NCI-H460 (cell line): ENCODE data around the gene HCN4. TPM values are rescaled to one million over a fixed set of nuclear protein-coding genes. Genes with fewer than 3 reads are reported as not detected.
"Not testable (repeated sequence)": the region's sequence is repeated elsewhere in the genome, so short reads cannot be mapped to it uniquely, and the experiment has no call there.

Source experiments
- DNase-seq: peaks from one replicate; pipeline ENCODE4 v3.0.0-alpha.2; 2016; ENCODE audit warnings: low read depth; ENCODE audit errors: extremely low read depth
- total RNA-seq: library from RNA; depleted of rRNA; stranded (reverse); fragments of >200 nt; shearing (Covaris generic); gene quantifications from 2 replicates; pipeline ENCODE4 v1.2.3, GENCODE V29; 2014

Gene HCN4
- total RNA-seq, 1 experiment from 2014 or later = not detected

DNA sequence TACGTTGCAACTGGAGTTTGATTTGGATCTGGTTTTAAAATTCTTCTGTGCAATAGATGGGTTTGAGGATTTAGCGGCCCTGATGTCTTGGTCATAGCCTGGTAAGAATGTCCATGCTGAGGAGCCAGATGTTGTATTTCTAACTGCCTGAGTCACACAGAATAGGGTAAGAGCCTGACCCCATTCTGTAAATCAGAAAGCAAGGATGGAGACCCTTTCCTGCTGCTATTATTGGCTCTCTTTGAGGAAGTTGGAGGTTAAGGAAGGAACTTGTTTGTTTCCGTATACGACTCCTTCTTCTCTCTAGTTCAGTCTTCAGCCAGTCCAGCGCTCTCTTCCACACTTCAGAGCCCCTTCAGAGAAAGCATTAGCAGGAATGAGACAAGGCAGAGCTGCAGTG is 65.1 kb downstream of the HCN4 start:
- no peak for DNase-seq

DNA sequence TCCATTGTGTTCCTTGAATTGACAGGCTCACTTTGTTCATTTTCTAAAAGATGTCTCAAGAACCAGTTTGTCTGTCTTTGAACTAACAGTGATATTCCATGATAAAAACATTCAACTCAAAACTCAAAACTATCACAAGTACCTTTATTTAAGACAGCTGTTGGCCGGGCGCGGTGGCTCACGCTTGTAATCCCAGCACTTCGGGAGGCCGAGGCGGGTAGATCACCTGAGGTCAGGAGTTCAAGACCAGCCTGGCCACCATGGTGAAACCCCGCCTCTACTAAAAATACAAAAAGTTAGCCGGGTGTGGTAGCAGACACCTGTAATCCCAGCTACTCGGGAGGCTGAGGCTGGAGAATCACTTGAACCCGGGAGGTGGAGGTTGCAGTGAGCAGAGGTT is 68.5 kb downstream of the HCN4 start:
- DNase-seq = not testable (repeated sequence)

- DNase-seq = no peak
Measured at GRCh38 chr15:73298522-73299245, 70.1 kb downstream of the HCN4 start.

DNA sequence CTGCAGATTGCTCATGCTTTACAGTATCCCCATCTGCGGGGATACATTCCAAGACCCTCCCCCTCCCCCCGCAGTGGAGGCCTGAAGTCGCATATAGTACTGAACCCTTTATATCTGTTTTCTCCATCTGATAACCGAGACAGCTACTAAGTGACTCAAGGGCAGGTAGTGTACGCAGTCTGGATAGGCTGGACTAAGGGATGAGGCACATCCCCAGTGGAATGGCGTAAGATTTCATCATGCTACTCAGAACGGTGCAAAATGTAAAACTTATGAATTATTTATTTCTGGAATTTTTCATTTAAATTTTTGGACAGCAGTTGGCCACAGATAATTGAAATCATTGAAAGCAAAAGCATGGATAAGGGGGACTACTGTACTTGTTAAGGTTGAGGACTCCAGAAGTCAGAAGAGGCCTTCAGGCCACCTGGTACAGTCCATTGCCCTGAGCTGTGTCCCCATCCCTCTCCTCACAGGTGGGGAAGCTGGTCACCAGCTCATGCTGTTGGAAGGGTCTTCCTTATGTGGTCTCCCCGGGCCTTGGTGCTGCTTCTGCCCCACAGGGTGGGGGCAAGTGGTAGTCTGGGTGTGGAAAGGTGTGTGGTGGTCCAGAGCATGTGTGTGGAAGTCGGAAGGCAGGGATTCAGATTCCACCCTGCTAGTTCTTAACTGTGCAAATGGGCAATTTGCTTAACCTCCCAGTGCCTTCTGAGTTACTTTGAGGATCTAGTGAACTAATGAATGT is 72.0 kb downstream of the HCN4 start:
- no peak for DNase-seq

DNA sequence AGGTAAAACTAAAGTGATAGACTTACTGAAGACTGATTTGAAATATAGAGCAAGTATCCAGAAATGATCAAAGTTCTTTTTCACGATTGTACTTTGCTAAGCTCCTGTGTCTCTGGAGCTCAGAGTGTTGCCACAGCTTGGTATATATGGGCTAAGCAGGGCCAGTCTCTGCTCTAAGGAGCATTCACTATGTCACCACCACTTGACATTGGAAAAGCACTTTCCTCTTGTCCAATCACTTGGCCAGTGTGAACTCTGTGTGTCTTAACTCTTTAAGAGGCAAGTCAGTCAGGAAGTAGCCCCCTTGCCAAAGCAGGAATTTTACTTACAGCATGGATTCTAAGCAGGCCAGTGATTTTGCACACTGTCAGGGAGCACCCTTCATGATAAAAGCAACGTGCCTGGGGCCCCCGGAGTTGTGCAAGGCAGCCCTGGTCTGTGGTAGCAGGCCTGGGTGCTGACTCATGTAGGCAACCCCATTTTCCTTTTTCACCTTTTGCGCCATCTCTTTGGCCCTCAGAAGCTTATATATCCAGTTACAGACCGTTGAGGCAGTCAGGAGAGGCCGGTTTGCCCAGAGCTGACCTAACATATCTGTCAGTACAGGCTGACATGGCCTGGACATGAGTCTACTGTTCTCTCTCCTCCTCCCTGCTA is 73.0 kb downstream of the HCN4 start:
- DNase-seq = no peak

DNA sequence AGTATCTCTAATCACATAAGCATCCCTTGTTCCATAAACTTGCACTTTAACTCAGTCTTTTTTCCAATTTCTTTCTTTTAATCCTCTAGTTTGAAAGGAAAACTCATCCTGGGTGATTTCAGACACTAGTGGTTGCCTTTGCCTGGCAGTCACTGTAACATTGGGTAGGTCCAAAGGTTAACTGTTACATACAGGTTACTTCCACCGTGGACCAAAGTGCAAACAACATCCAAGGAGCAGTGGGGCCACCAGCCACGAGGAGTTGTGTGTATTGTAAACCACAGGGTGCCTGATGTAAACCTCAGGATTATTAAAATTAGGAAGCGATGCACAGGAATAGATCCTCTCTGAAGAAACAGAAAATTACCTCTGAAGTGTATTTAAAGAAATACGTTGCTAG is 75.0 kb downstream of the HCN4 start:
- DNase-seq = no peak

- DNase-seq = no peak
Measured at GRCh38 chr15:73291441-73291840, 77.3 kb downstream of the HCN4 start.

GRCh38 chr15:73287019-73287418 is 81.7 kb downstream of the HCN4 start:
- DNase-seq = no peak

DNA sequence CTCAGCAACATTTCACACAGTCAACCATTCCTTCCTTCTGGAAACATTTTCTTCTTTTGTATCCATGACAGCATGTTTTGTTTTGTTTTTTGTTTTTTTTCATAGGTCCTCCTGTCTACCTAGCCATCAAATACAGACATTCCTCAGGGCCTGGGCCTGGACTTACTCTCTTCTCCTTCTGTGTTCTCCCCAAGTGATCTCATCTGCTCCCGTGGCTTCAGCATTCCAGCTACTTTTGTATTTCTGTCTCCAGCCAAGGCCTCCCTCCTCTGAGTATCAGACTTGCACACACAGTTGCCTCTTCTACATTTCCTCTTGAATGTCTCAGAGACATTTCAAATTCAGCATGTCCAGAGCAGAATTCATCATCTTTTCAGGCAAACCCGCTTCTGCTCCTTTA is 82.4 kb downstream of the HCN4 start:
- no peak for DNase-seq

GRCh38 chr15:73284090-73284716 is 84.6 kb downstream of the HCN4 start:
- DNase-seq = no peak

- DNase-seq = no peak
Measured at GRCh38 chr15:73283366-73283962, 85.3 kb downstream of the HCN4 start.

DNA sequence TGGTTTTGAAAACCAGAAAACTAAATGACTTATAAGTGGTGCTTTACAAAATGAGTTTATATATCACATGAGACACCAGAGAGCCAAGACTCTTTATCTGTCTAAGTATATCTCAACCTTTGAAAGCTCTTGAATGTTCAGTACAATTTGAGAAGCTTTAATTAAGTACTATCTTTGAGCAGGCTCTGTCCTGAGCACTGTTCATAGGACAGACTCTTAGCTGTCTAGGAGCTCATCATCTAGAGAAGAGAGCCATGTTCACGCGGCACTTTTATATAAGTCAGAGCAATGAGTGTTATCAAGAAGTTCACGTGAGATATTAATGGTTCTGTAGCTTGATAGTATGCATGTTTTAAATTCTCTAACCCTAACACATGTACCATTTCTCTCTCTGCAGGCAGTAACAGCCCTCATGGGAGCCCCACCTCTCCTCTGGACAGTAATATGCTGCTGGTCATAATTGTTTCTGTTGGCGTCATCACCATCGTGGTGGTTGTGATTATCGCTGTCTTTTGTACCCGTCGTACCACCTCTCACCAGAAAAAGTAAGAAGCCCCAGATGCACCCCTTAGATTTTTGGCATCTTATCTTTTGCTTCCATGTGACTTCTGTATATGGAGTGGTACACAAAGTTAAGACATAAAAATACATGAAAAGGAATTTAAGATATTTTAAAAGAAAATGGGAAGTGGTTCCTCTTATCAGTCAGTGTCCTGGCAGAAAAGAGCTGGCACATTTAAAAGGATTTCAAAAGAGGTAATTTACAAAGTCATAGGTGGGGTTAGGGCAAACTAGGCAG is 86.0 kb downstream of the HCN4 start:
- no peak for DNase-seq

- no peak for DNase-seq
Measured at GRCh38 chr15:73275862-73276261, 92.9 kb downstream of the HCN4 start.

GRCh38 chr15:73273181-73274002 is 95.4 kb downstream of the HCN4 start:
- DNase-seq = peak; percentile 60

DNA sequence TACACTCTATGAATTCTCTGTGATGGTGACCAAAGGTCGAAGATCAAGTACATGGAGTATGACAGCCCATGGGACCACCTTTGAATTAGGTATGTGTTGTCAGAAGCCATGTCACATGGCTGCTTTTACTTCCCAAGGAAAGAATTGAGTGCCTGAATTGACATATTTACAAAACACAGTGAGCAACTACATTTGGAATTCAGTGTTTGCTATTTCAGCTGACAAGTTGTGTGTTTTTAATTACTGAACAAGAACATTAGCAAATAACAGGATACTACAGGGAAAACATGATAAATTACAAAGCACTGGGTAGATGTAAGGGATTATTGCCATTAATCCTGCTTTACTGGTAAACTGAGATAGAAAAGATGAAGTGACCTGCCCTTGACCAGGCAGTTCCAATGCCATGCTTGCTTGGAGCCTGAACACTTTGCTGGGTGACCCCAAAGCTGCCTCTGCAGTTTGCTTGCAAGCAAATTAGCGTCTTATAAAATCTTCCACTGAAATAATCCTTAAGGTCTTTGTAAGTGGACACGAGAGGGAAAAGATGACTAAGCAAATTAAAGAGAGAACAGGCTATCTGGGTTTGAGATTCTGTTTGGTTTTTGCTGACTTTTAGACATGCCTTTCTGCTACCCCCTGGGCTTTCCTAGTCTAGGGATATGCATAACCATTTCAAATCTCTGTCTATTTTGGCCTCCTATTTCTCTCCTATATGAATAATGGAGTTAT is 98.2 kb downstream of the HCN4 start:
- no peak for DNase-seq
